CD4-positive, alpha-beta T cell treated with Interleukin-10 for 1 hour (primary cell): ENCODE data around the gene TM4SF1.

Experiments used
- DNase-seq: peaks from one replicate; pipeline ENCODE4 v3.0.0-alpha.2; 2020

TM4SF1 gene, protein sequence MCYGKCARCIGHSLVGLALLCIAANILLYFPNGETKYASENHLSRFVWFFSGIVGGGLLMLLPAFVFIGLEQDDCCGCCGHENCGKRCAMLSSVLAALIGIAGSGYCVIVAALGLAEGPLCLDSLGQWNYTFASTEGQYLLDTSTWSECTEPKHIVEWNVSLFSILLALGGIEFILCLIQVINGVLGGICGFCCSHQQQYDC

DNA sequence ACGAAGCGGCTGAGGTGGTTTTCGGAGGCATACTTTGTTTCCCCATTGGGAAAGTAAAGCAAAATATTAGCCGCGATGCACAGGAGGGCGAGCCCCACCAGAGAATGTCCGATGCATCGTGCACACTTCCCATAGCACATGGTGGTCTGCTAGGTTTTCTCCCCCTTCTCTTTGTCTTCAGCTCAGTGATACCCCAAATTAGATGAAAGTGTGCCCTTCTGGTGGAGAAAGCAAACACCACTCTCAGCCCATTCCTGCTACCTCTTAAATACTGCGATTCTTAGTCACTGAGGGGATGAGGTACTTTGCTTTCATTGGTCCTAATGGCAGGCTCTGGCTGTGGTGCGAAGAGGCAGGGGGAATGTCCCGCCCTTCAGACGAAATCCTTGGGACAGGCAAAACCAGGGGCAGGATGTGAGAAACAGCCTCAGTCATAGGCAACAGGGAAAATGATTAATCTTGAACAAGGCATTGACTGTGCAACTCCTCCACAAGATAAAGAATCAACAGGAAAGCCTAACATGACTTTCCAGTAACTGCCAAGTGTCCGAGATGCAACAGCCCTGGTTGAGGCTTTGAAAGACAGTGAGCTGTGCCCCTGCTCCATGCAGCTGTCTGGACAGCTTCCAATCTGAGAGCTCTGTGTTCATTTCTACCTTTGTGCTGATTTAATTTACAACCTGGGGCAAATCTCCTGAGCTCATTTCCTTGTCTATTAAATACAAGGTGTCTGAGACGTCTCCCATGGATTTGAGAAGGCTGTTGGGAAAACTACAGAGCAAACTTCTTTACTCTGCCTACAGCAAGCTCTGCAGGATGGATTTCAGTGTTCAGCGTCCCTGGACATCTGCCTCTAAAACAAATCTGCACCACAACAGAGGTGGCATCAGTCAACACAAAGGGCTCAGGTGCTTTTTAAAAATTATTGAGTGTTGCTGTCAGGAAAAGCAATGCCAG, at the start of gene TM4SF1:
Gene TM4SF1, minus strand, starts transcription at position 242 of the 957 bp plus-strand sequence. Its CDS starts 102 bp downstream, at position 140.
- DNase-seq = no peak

GRCh38 chr3:149426325-149426724, 48.9 kb upstream of the TM4SF1 start:
- no peak for DNase-seq

DNA sequence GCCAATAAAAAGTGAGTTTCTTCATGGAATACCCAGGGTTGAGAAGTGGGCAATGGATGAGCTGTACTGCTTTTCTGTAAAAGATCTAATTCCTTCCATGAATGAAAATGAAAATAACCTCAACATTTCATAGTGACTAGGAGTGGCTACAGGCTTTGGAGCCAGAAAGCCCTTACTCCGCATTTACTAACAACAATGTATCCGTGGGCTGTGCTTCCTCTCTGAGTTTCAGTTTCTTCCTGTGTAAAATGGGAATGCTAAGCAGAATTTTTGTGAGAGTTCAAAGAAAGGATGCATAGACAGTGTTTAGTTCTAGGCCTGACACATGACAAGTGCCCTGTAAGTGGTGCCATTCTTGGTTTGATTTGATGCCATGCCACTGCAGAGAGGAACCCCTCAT, 47.5 kb upstream of the TM4SF1 start:
- DNase-seq = no peak

DNA sequence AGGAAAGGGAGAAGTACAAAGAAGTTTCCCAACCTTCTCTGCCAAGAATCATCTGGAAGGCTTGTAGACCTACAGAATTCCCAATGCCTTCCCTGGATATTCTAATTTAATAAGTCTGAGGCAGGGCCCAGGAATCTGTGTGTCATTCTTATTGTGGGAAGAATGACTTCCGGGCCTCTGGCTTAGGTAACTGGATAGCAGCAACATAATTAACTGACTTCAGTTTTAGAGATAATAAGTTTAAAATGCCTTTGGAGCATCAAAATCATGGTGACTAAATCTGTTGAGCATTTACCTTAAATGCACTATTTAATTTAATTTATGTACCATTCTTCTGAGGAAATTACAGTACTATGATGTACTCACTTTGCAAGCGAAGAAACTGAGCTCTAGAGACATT, 44.3 kb upstream of the TM4SF1 start:
- DNase-seq = no peak

DNA sequence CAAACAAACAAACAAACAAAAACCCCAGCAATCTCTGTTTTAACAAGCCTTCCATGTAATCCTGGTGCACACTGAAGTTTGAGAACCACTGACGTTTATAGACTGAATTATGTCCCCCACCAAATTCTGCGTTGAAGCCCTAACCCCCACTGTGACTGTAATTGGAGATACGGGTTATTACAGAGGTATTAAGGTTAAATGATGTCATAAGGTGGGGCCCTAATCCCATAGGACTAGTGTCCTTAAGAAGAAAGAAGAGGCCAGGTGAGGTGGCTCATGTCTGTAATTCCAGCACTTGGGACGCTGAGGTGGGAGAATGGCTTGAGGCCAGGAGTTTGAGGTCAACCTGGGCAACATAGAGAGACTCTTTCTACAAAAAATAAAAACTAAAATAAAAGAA, 42.4 kb upstream of the TM4SF1 start:
- DNase-seq = no peak

DNA sequence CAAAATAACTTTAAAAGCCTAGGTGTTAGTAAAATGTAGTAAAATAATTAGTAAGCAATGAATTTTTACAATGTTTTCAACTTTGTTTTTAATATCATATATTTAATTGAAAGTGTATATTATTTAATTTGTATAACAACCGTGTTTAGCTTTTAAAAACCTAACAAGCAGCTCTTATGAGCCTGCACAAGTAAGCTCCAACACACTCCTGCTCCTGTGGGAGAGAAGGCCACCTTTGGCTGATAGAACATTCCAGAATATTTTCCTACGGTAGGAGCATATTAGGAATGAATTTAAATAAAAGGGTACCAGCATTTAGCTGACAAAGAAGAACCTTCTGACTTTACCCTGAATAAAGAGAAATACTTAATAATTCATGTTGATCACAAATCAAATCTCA, 40.3 kb upstream of the TM4SF1 start:
- no peak for DNase-seq

- no peak for DNase-seq
Measured at GRCh38 chr3:149417174-149417573, 39.7 kb upstream of the TM4SF1 start.

DNA sequence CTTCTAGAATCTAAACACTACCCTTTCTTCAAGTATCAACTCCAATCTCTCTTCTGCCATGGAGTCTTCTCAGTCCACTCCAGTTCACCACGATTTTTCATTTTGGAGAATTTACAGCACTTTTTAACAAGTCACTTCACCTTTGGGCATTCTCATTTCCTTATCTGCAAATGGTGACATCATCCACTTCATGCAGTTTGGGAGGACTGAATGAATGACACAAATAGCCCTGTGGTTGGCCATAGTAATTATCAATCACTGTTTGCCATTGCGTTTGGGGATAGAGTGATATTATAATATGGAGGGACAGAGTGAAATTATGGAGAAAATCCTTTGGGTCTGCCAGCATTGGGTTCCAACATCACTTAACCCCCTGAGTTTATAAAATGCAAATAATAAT, 38.0 kb upstream of the TM4SF1 start:
- no peak for DNase-seq

- DNase-seq = no peak
Measured at GRCh38 chr3:149414557-149415231, 37.2 kb upstream of the TM4SF1 start.

- DNase-seq = no peak
Measured at GRCh38 chr3:149411583-149411982, 34.1 kb upstream of the TM4SF1 start.

GRCh38 chr3:149409351-149409750, 31.9 kb upstream of the TM4SF1 start:
- DNase-seq = no peak

GRCh38 chr3:149407898-149408297, 30.4 kb upstream of the TM4SF1 start:
- DNase-seq = no peak

DNA sequence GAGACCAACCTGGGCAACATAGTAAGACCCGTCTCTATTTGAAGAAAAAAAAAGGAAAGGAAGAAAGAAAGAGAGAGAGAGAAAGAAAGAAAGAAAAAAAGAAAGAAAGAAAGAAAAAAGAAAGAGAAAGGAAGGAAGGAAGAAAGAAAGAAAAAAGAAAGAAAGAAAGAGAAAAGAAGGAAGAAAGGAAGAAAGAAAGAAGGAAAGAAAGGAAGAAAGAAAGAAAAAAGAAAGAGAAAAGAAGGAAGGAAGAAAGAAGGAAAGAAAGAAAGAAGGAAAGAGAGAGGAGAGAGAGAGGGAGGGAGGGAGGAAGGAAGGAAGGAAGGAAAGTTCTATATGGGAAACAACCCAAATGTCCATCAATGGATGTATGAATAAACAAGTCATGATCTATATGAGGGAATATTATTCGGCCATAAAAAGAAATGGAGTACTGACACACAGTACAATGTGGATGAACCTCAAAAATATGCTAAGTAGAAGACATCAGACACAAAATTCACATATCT, 28.8 kb upstream of the TM4SF1 start:
- no peak for DNase-seq

DNA sequence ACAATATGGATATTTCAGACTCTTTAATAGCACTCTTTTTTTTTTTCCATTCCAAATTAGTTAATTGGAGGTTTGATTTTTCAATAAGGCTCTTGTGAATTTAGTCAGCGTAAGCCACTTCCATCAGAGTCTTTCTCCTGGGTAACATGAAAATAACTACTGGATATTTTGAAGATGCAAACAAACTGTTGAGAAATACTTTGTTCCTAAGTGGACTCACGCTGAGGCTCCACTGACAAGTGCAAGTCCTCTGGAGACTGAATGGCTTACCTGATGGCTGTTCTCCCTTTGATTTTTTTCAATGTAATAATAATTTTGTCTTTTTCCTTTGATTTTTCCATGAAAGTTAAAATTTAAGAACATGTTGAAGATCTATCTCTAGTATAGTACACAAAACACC, 26.0 kb upstream of the TM4SF1 start:
- no peak for DNase-seq

DNA sequence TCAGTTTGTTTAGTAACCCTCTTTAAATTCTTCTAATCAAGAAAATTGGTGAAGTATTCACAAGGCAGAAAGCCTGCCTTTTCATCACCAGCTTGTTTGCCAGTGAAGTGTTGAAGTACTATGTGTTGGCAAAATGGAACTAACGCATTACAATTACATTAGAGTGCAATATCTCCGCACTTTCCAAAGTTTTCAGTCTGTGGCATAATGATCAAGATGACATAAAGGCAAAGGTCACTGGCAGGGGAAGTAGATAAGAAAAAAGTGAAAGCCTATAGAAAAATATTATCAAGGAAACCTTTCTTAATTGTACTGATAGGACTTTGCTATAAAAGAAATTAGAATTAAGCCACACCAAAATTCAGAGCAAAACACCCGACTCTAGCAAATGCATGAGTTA, 25.0 kb upstream of the TM4SF1 start:
- DNase-seq = no peak

DNA sequence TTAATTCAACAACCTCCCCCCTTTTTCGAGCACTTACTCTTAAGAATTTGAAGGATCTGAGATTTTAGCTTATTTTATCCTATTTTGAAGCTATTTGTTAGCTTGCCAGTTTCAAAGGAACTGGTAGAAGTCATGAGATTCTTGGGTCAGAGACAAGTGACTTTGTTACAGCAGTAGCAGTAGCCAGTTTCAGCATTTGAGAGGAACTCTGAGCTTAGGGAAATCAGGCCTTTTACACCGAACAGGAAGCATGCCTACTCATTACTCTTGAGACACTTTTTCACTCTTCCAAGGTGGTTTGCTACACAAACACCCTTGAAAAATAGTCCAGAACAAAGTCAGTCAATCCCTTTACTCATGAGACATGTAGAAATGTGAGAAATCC, 24.5 kb upstream of the TM4SF1 start:
- no peak for DNase-seq

DNA sequence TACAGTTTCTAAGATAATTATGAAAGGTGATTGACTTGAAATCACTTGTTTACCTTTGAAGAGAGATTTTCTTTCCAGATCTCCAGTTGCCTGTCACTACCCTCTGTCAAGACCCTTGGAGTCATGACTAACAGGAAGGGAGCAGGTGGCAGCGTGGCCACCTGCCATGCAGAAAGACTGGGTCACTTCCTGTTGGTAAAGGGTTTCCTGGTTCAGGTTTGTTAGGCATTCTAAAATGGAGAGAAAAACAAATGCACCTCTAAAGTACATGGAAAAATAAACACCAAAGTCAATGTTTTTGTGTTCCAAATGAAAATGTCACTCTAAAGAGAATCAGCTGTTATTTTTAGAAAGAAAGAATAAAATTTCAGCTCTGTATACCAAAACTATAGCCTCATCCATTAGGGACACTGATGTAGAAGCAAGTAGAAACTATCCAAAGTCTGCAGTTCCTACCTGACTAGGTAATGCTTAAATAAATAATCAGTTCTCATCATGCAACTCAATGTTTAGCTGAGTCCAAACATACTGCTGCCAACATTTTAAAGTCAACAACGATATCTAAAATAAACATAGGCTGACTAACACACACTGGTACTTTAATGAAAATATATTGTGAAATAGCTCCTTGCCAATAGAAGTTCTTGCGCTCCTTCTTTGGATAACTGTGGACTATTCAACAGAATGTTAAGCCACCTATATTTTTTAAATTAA, 23.9 kb upstream of the TM4SF1 start:
- no peak for DNase-seq

DNA sequence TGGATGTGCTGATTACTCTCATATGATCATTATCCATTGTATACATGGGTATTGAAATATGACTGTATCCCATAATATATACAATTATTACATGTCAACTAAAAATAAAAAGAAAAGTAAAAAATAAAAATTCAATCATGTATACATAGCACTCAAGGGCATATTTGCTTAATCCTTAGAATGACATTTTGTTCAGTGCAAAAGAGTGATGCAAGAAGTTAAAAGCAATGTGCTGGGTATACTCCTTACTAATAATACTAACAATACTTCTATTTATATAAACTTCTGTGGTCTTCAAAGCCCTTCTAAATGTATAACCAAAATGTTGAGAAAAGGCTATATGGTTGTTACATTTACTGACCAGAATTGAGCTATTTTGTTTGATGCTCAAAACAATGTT, 23.2 kb upstream of the TM4SF1 start:
- DNase-seq = no peak

DNA sequence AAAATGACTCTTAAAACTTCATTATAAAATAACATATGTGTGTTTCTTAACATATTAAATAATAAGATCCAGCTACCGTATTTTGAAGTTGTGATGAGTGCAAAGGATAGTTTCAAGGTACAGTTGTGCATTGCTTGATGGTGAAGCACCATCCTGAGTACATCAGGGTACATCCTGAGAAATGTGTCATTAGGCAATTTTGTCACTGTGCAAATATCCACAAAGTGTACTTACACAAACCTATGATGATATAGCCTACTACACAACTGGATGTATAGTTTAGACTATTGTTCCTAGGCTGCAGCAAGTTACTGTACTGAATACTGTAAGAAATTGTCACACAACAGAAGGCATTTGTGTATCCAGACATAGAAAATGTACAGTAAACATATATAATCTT, 20.8 kb upstream of the TM4SF1 start:
- DNase-seq = no peak

DNA sequence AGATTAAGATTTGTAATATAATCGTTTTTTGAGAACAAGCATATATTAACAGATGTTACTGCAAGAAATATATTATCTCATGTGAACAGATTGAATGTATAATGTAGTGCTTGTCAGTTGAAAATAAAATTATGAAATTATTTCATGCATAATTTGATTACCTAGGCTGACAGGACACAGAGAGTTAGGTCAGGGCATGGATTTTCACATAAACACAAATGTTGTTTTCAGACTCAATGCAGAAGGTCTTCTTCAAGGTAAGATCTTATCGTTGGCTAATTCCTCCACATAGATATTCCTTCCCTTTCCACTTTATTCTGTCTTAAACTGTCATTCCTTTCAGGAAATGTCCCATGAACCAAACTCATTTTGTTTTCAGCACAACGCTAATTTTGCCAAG, 20.1 kb upstream of the TM4SF1 start:
- no peak for DNase-seq

- no peak for DNase-seq
Measured at GRCh38 chr3:149396476-149396875, 19.0 kb upstream of the TM4SF1 start.

- DNase-seq = no peak
Measured at GRCh38 chr3:149395107-149396089, 17.9 kb upstream of the TM4SF1 start.
